ENCODE results near the gene NGDN. TPM values are rescaled to one million over a fixed set of nuclear protein-coding genes. Genes with fewer than 3 reads are reported as not detected.
"Not testable (repeated sequence)": the region's sequence is repeated elsewhere in the genome, so short reads cannot be mapped to it uniquely, and the experiment has no call there.

NGDN gene
- total RNA-seq (ENCODE audit: low replicate concordance), result 36.5 and 51.1 TPM in 2 replicates
- long read RNA-seq, transcript NGDN-202 (11 exons, 1,143 nt), result major isoform, 69 of 94 reads
- long read RNA-seq, partial matches to known transcripts, result 3 of 94 reads
- long read RNA-seq, other reads (novel, unspliced or antisense), result 21 of 94 reads

- peak; percentile 95 for DNase-seq (ENCODE audit: extremely low spot score, unreplicated experiment)
- Mint-ChIP-seq H3K27ac (no peak within 1 kb of the TSS), H3K9me3 (no peaks in the 10 kb centered on the region), H3K36me3 (peaks cover 7% of the 10 kb centered on the region), H3K27me3 (peaks cover 4% of the 10 kb centered on the region), H3K4me3 (no peak within 1 kb of the TSS), H3K4me1 (ENCODE audit: unreplicated experiment) (peaks cover 6% of the 10 kb centered on the region)
- TF ChIP-seq, protein P1, sequence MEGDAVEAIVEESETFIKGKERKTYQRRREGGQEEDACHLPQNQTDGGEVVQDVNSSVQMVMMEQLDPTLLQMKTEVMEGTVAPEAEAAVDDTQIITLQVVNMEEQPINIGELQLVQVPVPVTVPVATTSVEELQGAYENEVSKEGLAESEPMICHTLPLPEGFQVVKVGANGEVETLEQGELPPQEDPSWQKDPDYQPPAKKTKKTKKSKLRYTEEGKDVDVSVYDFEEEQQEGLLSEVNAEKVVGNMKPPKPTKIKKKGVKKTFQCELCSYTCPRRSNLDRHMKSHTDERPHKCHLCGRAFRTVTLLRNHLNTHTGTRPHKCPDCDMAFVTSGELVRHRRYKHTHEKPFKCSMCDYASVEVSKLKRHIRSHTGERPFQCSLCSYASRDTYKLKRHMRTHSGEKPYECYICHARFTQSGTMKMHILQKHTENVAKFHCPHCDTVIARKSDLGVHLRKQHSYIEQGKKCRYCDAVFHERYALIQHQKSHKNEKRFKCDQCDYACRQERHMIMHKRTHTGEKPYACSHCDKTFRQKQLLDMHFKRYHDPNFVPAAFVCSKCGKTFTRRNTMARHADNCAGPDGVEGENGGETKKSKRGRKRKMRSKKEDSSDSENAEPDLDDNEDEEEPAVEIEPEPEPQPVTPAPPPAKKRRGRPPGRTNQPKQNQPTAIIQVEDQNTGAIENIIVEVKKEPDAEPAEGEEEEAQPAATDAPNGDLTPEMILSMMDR (conservative IDR thresholded peaks at IDR 0.05), result peak; percentile 89
Observed at GRCh38 chr14:23469127-23469905, at the start of gene NGDN. Gene NGDN (plus strand): TSS chr14:23469703. CDS start chr14:23469716, 13 bp downstream.

- Mint-ChIP-seq H3K4me3 (no peak overlapping the region), H3K4me1 (ENCODE audit: unreplicated experiment) (no peaks in the 10 kb centered on the region), H3K36me3 (no peaks in the 10 kb centered on the region), H3K27me3 (peaks cover 19% of the 10 kb centered on the region), H3K27ac (no peak overlapping the region), H3K9me3 (no peaks in the 10 kb centered on the region)
- TF ChIP-seq, protein P1 (conservative IDR thresholded peaks at IDR 0.05), result no peak
- DNase-seq (ENCODE audit: extremely low spot score, unreplicated experiment), result no peak
Observed at GRCh38 chr14:23421594-23421993, 47.9 kb upstream of the NGDN start.

DNA sequence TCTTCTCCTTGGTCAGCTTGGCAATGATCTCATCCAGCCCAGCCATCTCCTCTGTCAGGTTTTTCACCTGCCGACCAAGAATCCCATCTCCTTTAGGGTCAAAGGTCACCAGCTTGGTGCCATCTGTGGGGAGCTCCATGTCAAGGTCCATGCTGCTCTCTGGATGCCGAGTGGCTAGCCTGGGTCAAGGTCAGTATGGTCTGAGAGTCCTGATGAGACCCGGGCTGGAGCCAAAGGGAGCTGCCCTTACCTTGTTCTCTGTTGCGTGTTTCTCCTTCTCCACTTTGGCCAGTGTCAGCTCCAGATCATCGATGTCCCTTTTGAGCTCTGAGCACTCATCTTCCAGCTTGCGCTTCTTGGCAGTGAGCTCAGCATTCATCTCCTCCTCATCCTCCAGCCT is 45.8 kb upstream of the NGDN start:
- Mint-ChIP-seq H3K4me1 (ENCODE audit: unreplicated experiment) (no peaks in the 10 kb centered on the region), H3K27ac (no peak overlapping the region), H3K27me3 (peaks cover 22% of the 10 kb centered on the region), H3K4me3 (no peak overlapping the region), H3K9me3 (no peaks in the 10 kb centered on the region), H3K36me3 (no peaks in the 10 kb centered on the region)
- TF ChIP-seq, protein P1 (conservative IDR thresholded peaks at IDR 0.05), result no peak
- DNase-seq (ENCODE audit: extremely low spot score, unreplicated experiment), result no peak

DNA sequence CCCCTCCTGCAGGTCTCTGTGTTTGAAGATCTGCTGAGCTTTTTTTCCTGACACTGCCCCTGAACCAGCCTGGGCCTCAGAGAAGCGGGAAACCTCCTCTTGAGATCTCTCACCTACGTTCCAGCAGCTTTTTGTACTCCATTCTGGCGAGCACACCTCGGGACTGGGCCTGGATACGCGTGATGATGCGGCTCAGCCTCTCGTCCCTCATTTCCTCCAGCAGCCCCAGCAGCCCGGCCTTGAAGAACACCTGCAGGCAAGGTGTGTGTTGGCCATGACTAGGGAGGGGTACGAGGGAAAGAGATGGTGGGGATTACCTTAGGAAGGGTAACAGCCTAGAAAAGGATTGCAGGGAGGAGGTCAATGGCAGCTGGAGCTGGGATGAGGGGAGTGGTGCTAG is 44.3 kb upstream of the NGDN start:
- TF ChIP-seq, protein P1 (conservative IDR thresholded peaks at IDR 0.05), result no peak
- Mint-ChIP-seq H3K27ac (no peak overlapping the region), H3K9me3 (no peaks in the 10 kb centered on the region), H3K27me3 (peaks cover 26% of the 10 kb centered on the region), H3K36me3 (no peaks in the 10 kb centered on the region), H3K4me3 (no peak overlapping the region), H3K4me1 (ENCODE audit: unreplicated experiment) (no peaks in the 10 kb centered on the region)
- no peak for DNase-seq (ENCODE audit: extremely low spot score, unreplicated experiment)

DNA sequence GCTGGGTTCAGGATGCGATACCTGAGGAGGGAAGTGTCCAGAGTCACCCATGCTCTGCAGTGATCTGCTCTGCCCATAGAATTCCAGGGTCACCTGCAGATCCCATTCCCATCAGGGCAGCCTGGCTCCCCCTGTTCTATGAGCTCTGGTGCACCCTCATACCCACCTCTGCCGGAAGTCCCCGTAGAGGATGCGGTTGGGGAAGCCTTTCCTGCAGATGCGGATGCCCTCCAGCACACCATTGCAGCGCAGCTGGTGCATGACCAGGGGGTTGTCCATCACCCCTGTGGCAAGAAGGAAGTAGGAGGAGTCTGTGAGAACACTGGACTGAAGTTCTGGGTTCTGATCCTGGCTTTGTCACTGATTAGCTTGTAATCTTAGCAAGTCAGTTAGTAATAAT is 43.7 kb upstream of the NGDN start:
- not testable (repeated sequence) for H3K4me3 Mint-ChIP-seq; DNase-seq (ENCODE audit: extremely low spot score, unreplicated experiment)

More for the DNA sequence above, 43.7 kb upstream of the NGDN start:
- H3K4me1 Mint-ChIP-seq (ENCODE audit: unreplicated experiment); H3K27ac Mint-ChIP-seq; H3K9me3 Mint-ChIP-seq; H3K36me3 Mint-ChIP-seq: not testable (repeated sequence)
- peaks cover 27% of the 10 kb centered on the region for H3K27me3 Mint-ChIP-seq

All from type B pancreatic cell (in vitro differentiated cells).